Measurements from ENCODE around the gene GPR25. TPM values are rescaled to one million over a fixed set of nuclear protein-coding genes. Genes with fewer than 3 reads are reported as not detected.
A peak's percentile ranks its signal among the peaks of the same experiment; 100 is the strongest.

The GPR25 gene
- total and polyA plus RNA-seq, 5 donors from 2014 or later: 1.2 to 41.0 (median 21.4) TPM

DNA sequence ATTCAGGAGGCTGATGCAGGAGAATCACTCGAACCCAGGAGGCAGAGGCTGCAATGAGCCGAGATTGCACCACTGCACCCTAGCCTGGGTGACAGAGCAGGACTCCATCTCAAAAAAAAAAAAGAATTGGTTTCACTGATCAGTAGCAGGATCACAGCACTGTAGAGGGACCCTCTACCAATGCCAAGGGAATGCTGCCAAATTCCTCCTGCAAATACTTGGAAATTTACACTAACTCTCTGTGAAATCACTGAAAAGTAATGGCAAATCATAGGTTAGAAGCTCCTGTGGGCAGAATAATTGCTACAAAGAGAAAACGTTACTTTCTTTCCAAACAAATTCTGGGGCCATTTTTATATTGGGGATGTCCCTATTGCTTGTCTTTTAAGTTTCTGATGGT lies 6.7 kb upstream of the GPR25 start:
- Mint-ChIP-seq H3K4me3 (peak overlapping the region in 1 of 4 donors; percentile 7), H3K9me3 (no peaks in the 10 kb centered on the region), H3K36me3 (no peaks in the 10 kb centered on the region), H3K4me1 (peaks cover 5 to 68% (median 51%) of the 10 kb centered on the region in 4 donors), H3K27me3 (peaks cover 18% of the 10 kb centered on the region), H3K27ac (no peak overlapping the region)
- no peaks in the 10 kb centered on the region for H3K36me3 ChIP-seq (ENCODE audit: control insufficient read depth, insufficient read depth, low read length)
- H3K4me3 ChIP-seq (ENCODE audit: low read depth, low read length): no peak overlapping the region
- H3K27ac ChIP-seq (ENCODE audit: insufficient read depth, low read length, poor library complexity, severe bottlenecking): peak overlapping the region; percentile 41
- peaks cover 55% of the 10 kb centered on the region for H3K4me1 ChIP-seq (ENCODE audit: control insufficient read depth, insufficient read depth, low read length, poor library complexity, severe bottlenecking)
- H3K9me3 ChIP-seq (ENCODE audit: control insufficient read depth in 2 of 2, low read length in 2 of 2): no peaks in the 10 kb centered on the region
- no peaks in the 10 kb centered on the region for H3K27me3 ChIP-seq (ENCODE audit: control insufficient read depth, insufficient read depth, low read length)
- no peak for DNase-seq
- no peak for ATAC-seq (ENCODE audit: low read depth in 2 of 2)

GRCh38 chr1:200866521-200866920 lies 6.3 kb upstream of the GPR25 start:
- Histone ChIP-seq H3K4me3 (ENCODE audit: low read depth, low read length) (no peak overlapping the region), H3K9me3 (ENCODE audit: control insufficient read depth in 2 of 2, low read length in 2 of 2) (no peaks in the 10 kb centered on the region), H3K27me3 (ENCODE audit: control insufficient read depth, insufficient read depth, low read length) (no peaks in the 10 kb centered on the region), H3K4me1 (ENCODE audit: control insufficient read depth, insufficient read depth, low read length, poor library complexity, severe bottlenecking) (peaks cover 55% of the 10 kb centered on the region), H3K27ac (ENCODE audit: insufficient read depth, low read length, poor library complexity, severe bottlenecking) (peak overlapping the region; percentile 41), H3K36me3 (ENCODE audit: control insufficient read depth, insufficient read depth, low read length) (no peaks in the 10 kb centered on the region)
- DNase-seq (peak in 1 of 3 donors; percentile 72), ATAC-seq (ENCODE audit: low read depth in 2 of 2) (peak; percentile 45 to 48)
- peaks cover 5 to 73% (median 54%) of the 10 kb centered on the region in 4 donors for H3K4me1 Mint-ChIP-seq
- peak overlapping the region in 2 of 4 donors; percentile 7 to 61 for H3K4me3 Mint-ChIP-seq
- H3K36me3 Mint-ChIP-seq: no peaks in the 10 kb centered on the region
- no peak overlapping the region for H3K27ac Mint-ChIP-seq
- peaks cover 22% of the 10 kb centered on the region for H3K27me3 Mint-ChIP-seq
- no peaks in the 10 kb centered on the region for H3K9me3 Mint-ChIP-seq

- peaks cover 55% of the 10 kb centered on the region for H3K4me1 ChIP-seq (ENCODE audit: control insufficient read depth, insufficient read depth, low read length, poor library complexity, severe bottlenecking)
- H3K27me3 ChIP-seq (ENCODE audit: control insufficient read depth, insufficient read depth, low read length): peaks cover 3% of the 10 kb centered on the region
- DNase-seq (no peak), ATAC-seq (ENCODE audit: low read depth in 2 of 2) (no peak)
- H3K9me3 ChIP-seq (ENCODE audit: control insufficient read depth in 2 of 2, low read length in 2 of 2): no peaks in the 10 kb centered on the region
- Mint-ChIP-seq H3K4me3 (peak overlapping the region in 2 of 4 donors; percentile 54 to 60), H3K36me3 (no peaks in the 10 kb centered on the region), H3K9me3 (no peaks in the 10 kb centered on the region), H3K27ac (peak overlapping the region; percentile 8 to 78 (median 15)), H3K27me3 (peaks cover 23% of the 10 kb centered on the region), H3K4me1 (peaks cover 5 to 76% (median 52%) of the 10 kb centered on the region in 4 donors)
- H3K27ac ChIP-seq (ENCODE audit: insufficient read depth, low read length, poor library complexity, severe bottlenecking): peak overlapping the region; percentile 47
- no peak overlapping the region for H3K4me3 ChIP-seq (ENCODE audit: low read depth, low read length)
- H3K36me3 ChIP-seq (ENCODE audit: control insufficient read depth, insufficient read depth, low read length): no peaks in the 10 kb centered on the region
These were observed 5.6 kb upstream of the GPR25 start for GRCh38 chr1:200867018-200867811.

DNA sequence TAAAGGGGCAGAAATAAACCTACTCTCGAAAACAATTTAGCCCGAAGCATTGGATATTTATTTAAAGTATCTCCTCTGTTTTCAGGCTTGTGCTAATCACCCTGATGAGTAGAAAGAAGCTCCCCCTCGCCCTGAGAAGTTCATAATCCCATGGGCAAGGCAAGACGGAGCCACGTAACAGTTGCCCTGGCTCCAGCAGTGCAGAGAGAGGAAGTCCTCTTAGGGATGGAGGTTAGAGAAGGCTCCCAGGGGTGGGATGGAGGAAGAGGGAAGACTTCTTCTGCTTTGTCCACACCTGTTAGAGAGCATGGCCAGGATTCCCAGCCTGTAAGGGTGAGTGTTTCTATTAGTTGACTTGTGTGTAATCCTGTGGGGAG lies 3.4 kb upstream of the GPR25 start:
- Mint-ChIP-seq H3K4me3 (peak overlapping the region; percentile 48 to 73 (median 66)), H3K4me1 (peaks cover 5 to 68% (median 37%) of the 10 kb centered on the region in 4 donors), H3K27ac (peak overlapping the region; percentile 57 to 90 (median 67)), H3K27me3 (peaks cover 27% of the 10 kb centered on the region), H3K36me3 (no peaks in the 10 kb centered on the region), H3K9me3 (no peaks in the 10 kb centered on the region)
- peaks cover 3% of the 10 kb centered on the region for H3K27me3 ChIP-seq (ENCODE audit: control insufficient read depth, insufficient read depth, low read length)
- no peaks in the 10 kb centered on the region for H3K36me3 ChIP-seq (ENCODE audit: control insufficient read depth, insufficient read depth, low read length)
- ATAC-seq (ENCODE audit: low read depth in 2 of 2): no peak
- H3K27ac ChIP-seq (ENCODE audit: insufficient read depth, low read length, poor library complexity, severe bottlenecking): peak overlapping the region; percentile 62
- no peak for DNase-seq
- no peaks in the 10 kb centered on the region for H3K9me3 ChIP-seq (ENCODE audit: control insufficient read depth in 2 of 2, low read length in 2 of 2)
- H3K4me3 ChIP-seq (ENCODE audit: low read depth, low read length): peak overlapping the region; percentile 34
- peaks cover 46% of the 10 kb centered on the region for H3K4me1 ChIP-seq (ENCODE audit: control insufficient read depth, insufficient read depth, low read length, poor library complexity, severe bottlenecking)

- ATAC-seq (ENCODE audit: low read depth in 2 of 2): peak in 1 of 2 donors; percentile 36
- Mint-ChIP-seq H3K4me1 (peaks cover 5 to 71% (median 38%) of the 10 kb centered on the region in 4 donors), H3K4me3 (peak overlapping the region; percentile 61 to 78 (median 70)), H3K36me3 (peaks cover 5% of the 10 kb centered on the region), H3K27ac (peak overlapping the region; percentile 57 to 90 (median 67)), H3K9me3 (no peaks in the 10 kb centered on the region), H3K27me3 (peaks cover 30% of the 10 kb centered on the region)
- H3K36me3 ChIP-seq (ENCODE audit: control insufficient read depth, insufficient read depth, low read length): no peaks in the 10 kb centered on the region
- H3K27me3 ChIP-seq (ENCODE audit: control insufficient read depth, insufficient read depth, low read length): peaks cover 6% of the 10 kb centered on the region
- peak overlapping the region; percentile 44 for H3K4me3 ChIP-seq (ENCODE audit: low read depth, low read length)
- peaks cover 46% of the 10 kb centered on the region for H3K4me1 ChIP-seq (ENCODE audit: control insufficient read depth, insufficient read depth, low read length, poor library complexity, severe bottlenecking)
- H3K9me3 ChIP-seq (ENCODE audit: control insufficient read depth in 2 of 2, low read length in 2 of 2): no peaks in the 10 kb centered on the region
- peak in 2 of 3 donors; percentile 31 to 39 for DNase-seq
- H3K27ac ChIP-seq (ENCODE audit: insufficient read depth, low read length, poor library complexity, severe bottlenecking): peak overlapping the region; percentile 62
These were observed 2.9 kb upstream of the GPR25 start for GRCh38 chr1:200869753-200870391.

DNA sequence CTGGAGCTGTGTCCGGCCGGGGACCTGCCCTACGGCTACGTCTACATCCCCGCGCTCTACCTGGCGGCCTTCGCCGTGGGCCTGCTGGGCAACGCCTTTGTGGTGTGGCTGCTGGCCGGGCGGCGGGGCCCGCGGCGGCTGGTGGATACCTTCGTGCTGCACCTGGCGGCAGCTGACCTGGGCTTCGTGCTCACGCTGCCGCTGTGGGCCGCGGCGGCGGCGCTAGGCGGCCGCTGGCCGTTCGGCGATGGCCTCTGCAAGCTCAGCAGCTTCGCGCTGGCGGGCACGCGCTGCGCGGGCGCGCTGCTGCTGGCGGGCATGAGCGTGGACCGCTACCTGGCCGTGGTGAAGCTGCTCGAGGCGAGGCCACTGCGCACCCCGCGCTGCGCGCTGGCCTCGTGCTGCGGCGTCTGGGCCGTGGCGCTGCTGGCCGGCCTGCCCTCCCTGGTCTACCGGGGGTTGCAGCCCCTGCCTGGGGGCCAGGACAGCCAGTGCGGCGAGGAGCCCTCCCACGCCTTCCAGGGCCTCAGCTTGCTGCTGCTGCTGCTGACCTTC lies 412 bp downstream of the GPR25 start:
- Histone ChIP-seq H3K36me3 (ENCODE audit: control insufficient read depth, insufficient read depth, low read length) (no peaks in the 10 kb centered on the region), H3K27ac (ENCODE audit: insufficient read depth, low read length, poor library complexity, severe bottlenecking) (no peak overlapping the region), H3K4me1 (ENCODE audit: control insufficient read depth, insufficient read depth, low read length, poor library complexity, severe bottlenecking) (peaks cover 40% of the 10 kb centered on the region), H3K9me3 (ENCODE audit: control insufficient read depth in 2 of 2, low read length in 2 of 2) (no peaks in the 10 kb centered on the region), H3K4me3 (ENCODE audit: low read depth, low read length) (no peak overlapping the region), H3K27me3 (ENCODE audit: control insufficient read depth, insufficient read depth, low read length) (peaks cover 10% of the 10 kb centered on the region)
- Mint-ChIP-seq H3K27me3 (peaks cover 31% of the 10 kb centered on the region), H3K27ac (no peak overlapping the region), H3K36me3 (peaks cover 5% of the 10 kb centered on the region), H3K4me1 (peaks cover 10 to 74% (median 32%) of the 10 kb centered on the region in 4 donors), H3K4me3 (no peak overlapping the region), H3K9me3 (no peaks in the 10 kb centered on the region)
- ATAC-seq (ENCODE audit: low read depth in 2 of 2) (no peak), DNase-seq (no peak)

GRCh38 chr1:200873671-200874397 lies 1.1 kb downstream of the GPR25 start:
- no peak for ATAC-seq (ENCODE audit: low read depth in 2 of 2)
- no peak overlapping the region for H3K4me3 ChIP-seq (ENCODE audit: low read depth, low read length)
- H3K27me3 Mint-ChIP-seq: peaks cover 35% of the 10 kb centered on the region

More at GRCh38 chr1:200873671-200874397, 1.1 kb downstream of the GPR25 start:
- H3K4me3 Mint-ChIP-seq: peak overlapping the region; percentile 31 to 91 (median 72)
- peak overlapping the region in 1 of 3 donors; percentile 90 for H3K27ac Mint-ChIP-seq
- Histone ChIP-seq H3K27ac (ENCODE audit: insufficient read depth, low read length, poor library complexity, severe bottlenecking) (no peak overlapping the region), H3K4me1 (ENCODE audit: control insufficient read depth, insufficient read depth, low read length, poor library complexity, severe bottlenecking) (peaks cover 46% of the 10 kb centered on the region), H3K27me3 (ENCODE audit: control insufficient read depth, insufficient read depth, low read length) (peaks cover 10% of the 10 kb centered on the region), H3K9me3 (ENCODE audit: control insufficient read depth in 2 of 2, low read length in 2 of 2) (no peaks in the 10 kb centered on the region), H3K36me3 (ENCODE audit: control insufficient read depth, insufficient read depth, low read length) (no peaks in the 10 kb centered on the region)
- H3K36me3 Mint-ChIP-seq: peaks cover 5% of the 10 kb centered on the region
- H3K4me1 Mint-ChIP-seq: peaks cover 13 to 81% (median 37%) of the 10 kb centered on the region in 4 donors
- no peak for DNase-seq
- H3K9me3 Mint-ChIP-seq: no peaks in the 10 kb centered on the region
